Measurements from ENCODE around the gene CTAGE8.
"Not testable (repeated sequence)": the region's sequence is repeated elsewhere in the genome, so short reads cannot be mapped to it uniquely, and the experiment has no call there.

CTAGE8 gene

DNA sequence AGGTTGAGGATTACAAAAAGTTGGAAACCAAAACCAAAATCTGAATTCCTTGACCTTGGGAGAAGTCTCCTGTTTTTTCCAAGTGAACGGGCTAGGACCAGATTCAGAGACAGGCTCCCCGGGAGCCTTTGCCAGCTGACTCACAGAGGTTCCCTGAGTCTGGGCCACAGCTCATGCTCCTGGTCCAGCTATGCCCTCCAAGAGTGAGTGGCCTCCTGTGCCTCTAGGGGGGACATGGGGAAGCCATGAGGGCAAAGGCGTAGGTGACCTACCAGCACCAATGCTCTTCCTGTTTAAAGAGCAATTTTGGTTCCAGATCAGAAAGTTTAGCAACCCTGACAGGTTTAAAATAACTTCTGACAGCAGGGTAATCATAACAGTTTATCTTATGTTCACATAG is 40.3 kb downstream of the CTAGE8 start:
- H3K9me3 Mint-ChIP-seq; H3K36me3 Mint-ChIP-seq (ENCODE audit: low read depth); H3K4me3 Mint-ChIP-seq; H3K27me3 Mint-ChIP-seq (ENCODE audit: low read depth); H3K4me1 Mint-ChIP-seq (ENCODE audit: low read depth); H3K27ac Mint-ChIP-seq: not testable (repeated sequence)

- not testable (repeated sequence) for H3K4me1 Mint-ChIP-seq (ENCODE audit: low read depth); H3K27me3 Mint-ChIP-seq (ENCODE audit: low read depth); H3K27ac Mint-ChIP-seq; H3K36me3 Mint-ChIP-seq (ENCODE audit: low read depth); H3K4me3 Mint-ChIP-seq; H3K9me3 Mint-ChIP-seq
These were observed 42.2 kb downstream of the CTAGE8 start for GRCh38 chr7:144226866-144227265.

DNA sequence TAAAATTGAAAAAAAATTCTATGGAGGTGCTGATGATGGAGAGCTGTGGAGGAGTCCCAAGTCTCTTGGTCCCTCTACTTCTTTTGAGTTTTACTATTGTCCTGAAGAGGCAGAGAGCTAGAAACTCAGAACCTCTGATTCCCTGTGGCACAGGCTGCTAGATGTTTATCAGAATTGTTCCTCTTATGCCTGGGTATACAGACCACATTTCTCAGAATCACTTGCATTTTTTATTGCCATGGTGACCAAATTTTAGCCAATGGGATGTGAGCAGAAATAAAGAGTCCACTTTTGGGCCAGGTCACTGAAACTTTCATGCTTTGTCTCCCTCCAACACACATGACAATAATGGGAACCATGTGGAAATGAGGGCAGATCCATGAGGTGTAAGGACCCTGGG is 45.4 kb downstream of the CTAGE8 start:
- not testable (repeated sequence) for H3K36me3 Mint-ChIP-seq (ENCODE audit: low read depth); H3K27ac Mint-ChIP-seq; H3K9me3 Mint-ChIP-seq; H3K4me3 Mint-ChIP-seq; H3K27me3 Mint-ChIP-seq (ENCODE audit: low read depth); H3K4me1 Mint-ChIP-seq (ENCODE audit: low read depth)

GRCh38 chr7:144220531-144220930 is 48.6 kb downstream of the CTAGE8 start:
- H3K4me1 Mint-ChIP-seq (ENCODE audit: low read depth); H3K36me3 Mint-ChIP-seq (ENCODE audit: low read depth); H3K27ac Mint-ChIP-seq; H3K27me3 Mint-ChIP-seq (ENCODE audit: low read depth); H3K4me3 Mint-ChIP-seq; H3K9me3 Mint-ChIP-seq: not testable (repeated sequence)

DNA sequence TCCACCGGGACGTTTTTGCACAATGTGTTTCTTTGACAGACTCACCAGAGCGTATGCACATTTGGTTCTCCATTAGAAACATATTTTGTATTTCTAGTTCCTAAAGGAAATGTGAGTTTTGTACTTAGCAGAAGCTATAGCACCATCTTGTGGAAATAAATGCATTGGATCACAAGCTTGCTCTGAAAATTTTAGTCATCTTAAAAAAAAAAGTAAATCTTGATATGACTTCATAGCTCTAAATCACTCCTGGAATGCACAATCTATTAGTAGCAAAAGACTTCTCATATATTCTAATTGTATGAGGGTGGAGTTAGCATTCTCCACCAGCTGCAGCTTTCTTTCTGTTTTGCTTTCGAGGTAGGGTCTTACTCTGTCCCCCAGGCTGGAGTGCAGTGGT is 49.9 kb downstream of the CTAGE8 start:
- not testable (repeated sequence) for H3K9me3 Mint-ChIP-seq; H3K4me3 Mint-ChIP-seq; H3K36me3 Mint-ChIP-seq (ENCODE audit: low read depth); H3K4me1 Mint-ChIP-seq (ENCODE audit: low read depth); H3K27ac Mint-ChIP-seq; H3K27me3 Mint-ChIP-seq (ENCODE audit: low read depth)

- not testable (repeated sequence) for H3K27ac Mint-ChIP-seq; H3K27me3 Mint-ChIP-seq (ENCODE audit: low read depth); H3K4me3 Mint-ChIP-seq; H3K9me3 Mint-ChIP-seq; H3K36me3 Mint-ChIP-seq (ENCODE audit: low read depth); H3K4me1 Mint-ChIP-seq (ENCODE audit: low read depth)
These were observed 50.5 kb downstream of the CTAGE8 start for GRCh38 chr7:144218581-144218980.

DNA sequence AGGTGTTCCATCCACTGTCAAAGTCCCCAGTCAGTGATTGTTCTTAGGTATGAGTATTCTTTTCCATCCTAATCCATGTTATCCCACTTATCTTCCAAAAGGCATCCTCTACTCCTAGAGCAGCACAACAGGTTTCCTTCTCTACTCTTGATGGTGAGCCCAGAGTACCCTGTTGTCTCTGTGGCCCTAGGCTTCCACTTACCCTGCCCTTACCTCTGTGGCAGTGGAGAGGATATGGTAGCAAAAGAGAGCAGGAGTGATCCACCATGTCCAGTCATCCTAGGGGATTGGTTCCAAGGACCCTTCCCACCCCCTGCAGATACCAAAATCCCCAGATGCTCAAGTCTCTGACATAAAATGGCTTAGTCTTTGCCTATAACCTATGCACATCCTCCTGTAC is 51.9 kb downstream of the CTAGE8 start:
- H3K27ac Mint-ChIP-seq; H3K36me3 Mint-ChIP-seq (ENCODE audit: low read depth); H3K9me3 Mint-ChIP-seq; H3K4me1 Mint-ChIP-seq (ENCODE audit: low read depth); H3K4me3 Mint-ChIP-seq; H3K27me3 Mint-ChIP-seq (ENCODE audit: low read depth): not testable (repeated sequence)
